B cell (primary cell): Measurements from ENCODE around the gene WFIKKN2. TPM values are rescaled to one million over a fixed set of nuclear protein-coding genes. Genes with fewer than 3 reads are reported as not detected.

Experiments
- ATAC-seq: fragments of 200-7000 bp; cut with Tn5 transposase; one replicate; pipeline ENCODE4 v1.10.0; 2021; ENCODE audit warnings: low read depth, mild to moderate bottlenecking, moderate number of reproducible peaks, moderate library complexity
- CTCF ChIA-PET: fragments of 350-600 bp; sonication (Branson Sonifier 250); formaldehyde crosslinking; loops from one replicate; lab custom pipeline; 2021; ENCODE audit warnings: antibody characterized with exemption, inconsistent platforms; lab: Charles Lee
- POLR2A ChIA-PET: fragments of 350-600 bp; sonication (Branson Sonifier 250); formaldehyde crosslinking; loops from one replicate; lab custom pipeline; 2021; ENCODE audit warnings: antibody characterized with exemption; lab: Charles Lee
- DNase-seq: peaks from one replicate; pipeline ENCODE4 v3.0.0; 2013
- H2AFZ ChIP-seq: 2 replicates; pipeline ENCODE4 v1.6.1; 2012; ENCODE audit warnings: mild to moderate bottlenecking, low read depth, low read length; ENCODE audit not compliant: insufficient read depth, poor library complexity, severe bottlenecking
- H3K27ac ChIP-seq, 2 donors: 1 replicate in 1 of 2; 2 replicates in 1 of 2; pipeline ENCODE4 v1.5.1; 2012 to 2013; ENCODE audit warnings: low read length in 2 of 2, mild to moderate bottlenecking in 2 of 2, moderate library complexity in 1 of 2
- H3K27me3 ChIP-seq, 4 experiments: fragments of 200-600 bp in 1 of 4; sonication (generic) in 1 of 4; replicated peaks in 1 of 4; 1 replicate in 2 of 4; 2 replicates in 2 of 4; pipeline versions ENCODE4 v1.6.1 to v1.7.0; 2013 to 2016; ENCODE audit warnings: low read length in 3 of 4, mild to moderate bottlenecking in 2 of 4, mixed read lengths in 1 of 4, moderate library complexity in 1 of 4; ENCODE audit not compliant: insufficient read depth in 4 of 4, control insufficient read depth in 3 of 4; ENCODE audit errors: control extremely low read depth in 1 of 4
- H3K36me3 ChIP-seq, 2 experiments: replicated peaks in 1 of 2; 1 replicate in 1 of 2; 2 replicates in 1 of 2; pipeline versions ENCODE4 v1.6.1 to v1.7.1; 2013; ENCODE audit warnings: low read length in 1 of 2; ENCODE audit not compliant: insufficient read depth in 2 of 2, control insufficient read depth in 1 of 2; ENCODE audit errors: control extremely low read depth in 1 of 2, extremely low read depth in 1 of 2
- H3K4me1 ChIP-seq, 2 donors: fragments of 200-600 bp in 1 of 2; sonication (generic) in 1 of 2; 1 replicate in 1 of 2; 2 replicates in 1 of 2; pipeline versions ENCODE4 v1.5.1 to v1.6.1; 2013 to 2017; ENCODE audit warnings: low read length in 2 of 2; ENCODE audit not compliant: control insufficient read depth in 2 of 2, insufficient read depth in 2 of 2
- H3K4me2 ChIP-seq: replicated peaks from 2 replicates; pipeline ENCODE3; 2012; ENCODE audit warnings: mild to moderate bottlenecking, low read depth, low read length; ENCODE audit not compliant: poor library complexity, severe bottlenecking
- H3K4me3 ChIP-seq, 5 experiments: fragments of 200-600 bp in 1 of 5; sonication (generic) in 1 of 5; 1 replicate in 3 of 5; 2 replicates in 2 of 5; pipeline versions ENCODE4 v1.5.1 to v1.7.0; 2011 to 2016; ENCODE audit warnings: low read length in 4 of 5, mild to moderate bottlenecking in 4 of 5, low read depth in 2 of 5, control low read depth in 1 of 5, moderate library complexity in 1 of 5; ENCODE audit not compliant: insufficient read depth in 1 of 5; ENCODE audit errors: control extremely low read depth in 1 of 5, extremely low read depth in 1 of 5
- H3K79me2 ChIP-seq: fragments of 200-600 bp; sonication (generic); one replicate; pipeline ENCODE4 v1.6.0; 2016; ENCODE audit warnings: low read length; ENCODE audit not compliant: control insufficient read depth, insufficient read depth
- H3K9ac ChIP-seq: fragments of 200-600 bp; sonication (generic); 2 replicates; pipeline ENCODE4 v1.6.1; 2017; ENCODE audit warnings: mild to moderate bottlenecking, low read length, moderate library complexity
- H3K9me3 ChIP-seq, 3 donors: one replicate each; pipeline versions ENCODE4 v1.6.1 to v1.7.1; 2013; ENCODE audit warnings: low read length in 2 of 3; ENCODE audit not compliant: control insufficient read depth in 2 of 3, insufficient read depth in 1 of 3; ENCODE audit errors: control extremely low read depth in 1 of 3
- H4K20me1 ChIP-seq: 2 replicates; pipeline ENCODE4 v1.6.0; 2012; ENCODE audit warnings: mild to moderate bottlenecking, low read length; ENCODE audit not compliant: insufficient read depth, control insufficient read depth, poor library complexity, severe bottlenecking
- H3K27ac Mint-ChIP-seq: one replicate; pipeline ENCODE4 v1.8.0; 2021; ENCODE audit warnings: mixed read lengths
- H3K27me3 Mint-ChIP-seq: one replicate; pipeline ENCODE4 v1.8.0; 2021; ENCODE audit warnings: mixed read lengths
- H3K4me1 Mint-ChIP-seq: one replicate; pipeline ENCODE4 v1.8.0; 2021; ENCODE audit warnings: mixed read lengths
- H3K4me3 Mint-ChIP-seq: one replicate; pipeline ENCODE4 v1.8.0; 2021; ENCODE audit warnings: mixed read lengths
- H3K9me3 Mint-ChIP-seq: one replicate; pipeline ENCODE4 v1.8.0; 2022; ENCODE audit warnings: mixed read lengths; ENCODE audit not compliant: insufficient read depth
- EZH2 ChIP-seq: IDR thresholded peaks from 2 replicates; pipeline ENCODE4 v1.6.1; 2012; ENCODE audit warnings: borderline replicate concordance, low read depth, mild to moderate bottlenecking, moderate library complexity, low read length; ENCODE audit not compliant: insufficient read depth, poor library complexity, severe bottlenecking
- WGBS: methylation state at CpG from one replicate; pipeline ENCODE4 v1.1.5; 2013; ENCODE audit warnings: missing lambda C conversion rate; ENCODE audit not compliant: insufficient coverage; 5-methylcytosine and 5-hydroxymethylcytosine counted together
- intact Hi-C: fragments of 100-400 bp; cut with micrococcal nuclease; formaldehyde crosslinking; loops from one replicate; pipeline ENCODE4 v1.10.0; 2022
- polyA plus RNA-seq: library from polyadenylated mRNA; depleted of rRNA; stranded (reverse); fragments of >200 nt; gene quantifications from 2 replicates; pipeline ENCODE4 v1.2.3, GENCODE V29; 2012
- total RNA-seq, 2 donors: library from RNA; stranded (reverse); fragments of 120-200 nt in 1 of 2; gene quantifications; 1 replicate in 1 of 2; 2 replicates in 1 of 2; pipeline versions ENCODE4 v1.2.3 to v1.2.4, GENCODE V29; 2013 to 2022
- TF ChIP-seq, protein P1 (sequence below): fragments of 200-600 bp; IDR thresholded peaks from one replicate; pipeline ENCODE4 v1.8.0; 2022; ENCODE audit warnings: antibody characterized with exemption, mild to moderate bottlenecking

Gene WFIKKN2
- total and polyA plus RNA-seq, 2 donors (not counting 1 experiment from before 2014, with no cell fraction given): not detected

DNA sequence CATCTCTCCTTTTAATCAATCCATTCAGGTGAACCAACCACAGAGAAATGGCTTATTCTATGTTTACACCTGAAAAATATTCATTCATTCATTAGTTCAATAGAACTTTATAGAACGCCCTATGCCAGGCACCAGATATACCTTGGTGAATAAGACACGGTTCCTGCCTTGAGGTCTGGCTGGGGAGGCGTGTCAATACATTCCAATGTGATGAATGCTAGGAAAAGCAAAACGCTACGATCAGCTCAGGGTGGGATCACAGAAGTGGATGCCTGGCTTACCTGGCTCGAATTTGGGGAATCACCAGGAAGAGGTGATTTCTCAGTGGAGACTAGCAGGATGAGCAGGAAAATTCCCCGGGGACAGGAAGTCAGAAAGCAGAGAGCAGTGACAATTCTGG is 17.5 kb upstream of the WFIKKN2 start:
- POLR2A ChIA-PET: no interaction called here
- H3K27me3 Mint-ChIP-seq: peaks cover 33% of the 10 kb centered on the region
- DNase-seq: no peak
- H3K4me2 ChIP-seq: no peak overlapping the region
- 88% methylated on average over 6 of the region's 7 CpGs for WGBS
- H3K4me3 ChIP-seq: no peak overlapping the region
- no peak for ATAC-seq
- H3K9me3 ChIP-seq: no peaks in the 10 kb centered on the region
- H3K9me3 Mint-ChIP-seq: peaks cover 2% of the 10 kb centered on the region
- H4K20me1 ChIP-seq: no peaks in the 10 kb centered on the region
- peaks cover 0 to 8% (median 4%) of the 10 kb centered on the region in 4 experiments for H3K27me3 ChIP-seq
- H3K4me3 Mint-ChIP-seq: no peak overlapping the region
- peaks cover 5% of the 10 kb centered on the region for H3K4me1 Mint-ChIP-seq
- no peak overlapping the region for H3K27ac ChIP-seq
- H3K36me3 ChIP-seq: no peaks in the 10 kb centered on the region
- H3K79me2 ChIP-seq: no peaks in the 10 kb centered on the region
- intact Hi-C loops: loop anchor here (1.0 kb wide), 1 partner anchor 132 kb away; no protein-coding TSS in a partner anchor
- H3K4me1 ChIP-seq: peaks cover 0 to 7% of the 10 kb centered on the region in 2 donors
- no peak overlapping the region for H3K27ac Mint-ChIP-seq
- H2AFZ ChIP-seq: no peak overlapping the region
- H3K9ac ChIP-seq: no peak overlapping the region
- CTCF ChIA-PET: interaction anchor here (1.1 to 2.3 kb wide), 2 partner anchors 35 to 66 kb away, joined by 3 to 12 read pairs; no protein-coding TSS in a partner anchor
- TF ChIP-seq, protein P1, sequence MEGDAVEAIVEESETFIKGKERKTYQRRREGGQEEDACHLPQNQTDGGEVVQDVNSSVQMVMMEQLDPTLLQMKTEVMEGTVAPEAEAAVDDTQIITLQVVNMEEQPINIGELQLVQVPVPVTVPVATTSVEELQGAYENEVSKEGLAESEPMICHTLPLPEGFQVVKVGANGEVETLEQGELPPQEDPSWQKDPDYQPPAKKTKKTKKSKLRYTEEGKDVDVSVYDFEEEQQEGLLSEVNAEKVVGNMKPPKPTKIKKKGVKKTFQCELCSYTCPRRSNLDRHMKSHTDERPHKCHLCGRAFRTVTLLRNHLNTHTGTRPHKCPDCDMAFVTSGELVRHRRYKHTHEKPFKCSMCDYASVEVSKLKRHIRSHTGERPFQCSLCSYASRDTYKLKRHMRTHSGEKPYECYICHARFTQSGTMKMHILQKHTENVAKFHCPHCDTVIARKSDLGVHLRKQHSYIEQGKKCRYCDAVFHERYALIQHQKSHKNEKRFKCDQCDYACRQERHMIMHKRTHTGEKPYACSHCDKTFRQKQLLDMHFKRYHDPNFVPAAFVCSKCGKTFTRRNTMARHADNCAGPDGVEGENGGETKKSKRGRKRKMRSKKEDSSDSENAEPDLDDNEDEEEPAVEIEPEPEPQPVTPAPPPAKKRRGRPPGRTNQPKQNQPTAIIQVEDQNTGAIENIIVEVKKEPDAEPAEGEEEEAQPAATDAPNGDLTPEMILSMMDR: no peak
- TF ChIP-seq EZH2: no peak

DNA sequence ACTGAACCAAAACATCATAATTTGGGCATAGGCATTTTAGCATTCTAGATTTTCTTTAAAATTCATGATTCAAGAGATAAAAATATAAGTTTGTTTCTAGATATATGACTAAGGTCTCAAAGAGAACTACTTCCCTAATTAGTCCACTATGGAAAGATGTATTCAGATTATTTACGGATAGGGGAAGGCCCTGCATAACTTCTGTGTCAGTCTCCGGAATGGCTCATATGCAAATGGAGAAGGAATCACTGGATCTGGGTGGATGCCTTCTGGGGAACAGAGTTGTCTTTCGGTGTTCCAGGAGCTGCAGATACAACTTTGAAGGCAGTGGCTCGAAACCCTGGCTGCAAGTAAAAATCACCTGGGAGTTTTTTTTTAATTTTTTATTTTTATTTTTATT is 17.1 kb upstream of the WFIKKN2 start:
- H3K27ac Mint-ChIP-seq: no peak overlapping the region
- H3K4me2 ChIP-seq: no peak overlapping the region
- intact Hi-C loops: no loop called here

More for the DNA sequence above, 17.1 kb upstream of the WFIKKN2 start:
- Histone ChIP-seq H3K27me3 (peaks cover 0 to 8% (median 4%) of the 10 kb centered on the region in 4 experiments), H3K4me1 (peaks cover 0 to 7% of the 10 kb centered on the region in 2 donors), H3K36me3 (no peaks in the 10 kb centered on the region), H4K20me1 (no peaks in the 10 kb centered on the region), H3K9me3 (no peaks in the 10 kb centered on the region), H2AFZ (no peak overlapping the region), H3K27ac (no peak overlapping the region), H3K9ac (no peak overlapping the region), H3K79me2 (no peaks in the 10 kb centered on the region), H3K4me3 (no peak overlapping the region)
- 93% methylated on average over 3 of the region's 4 CpGs for WGBS
- POLR2A ChIA-PET: no interaction called here
- Mint-ChIP-seq H3K4me3 (no peak overlapping the region), H3K9me3 (peaks cover 2% of the 10 kb centered on the region), H3K27me3 (peaks cover 30% of the 10 kb centered on the region), H3K4me1 (peaks cover 5% of the 10 kb centered on the region)
- ATAC-seq (no peak), DNase-seq (no peak)
- CTCF ChIA-PET: interaction anchor here (1.1 to 2.3 kb wide), 3 partner anchors 12 to 66 kb away, joined by 3 to 12 read pairs (median 6); no protein-coding TSS in a partner anchor
- TF ChIP-seq EZH2: no peak
- TF ChIP-seq, protein P1: no peak
